Testis (tissue), 2 donors: ENCODE data around the gene KCNIP1.

Source experiments
- CTCF ChIP-seq, 3 experiments: fragments of 450-650 bp in 2 of 3; fragments of 200-600 bp in 1 of 3; sonication (generic) in 1 of 3; IDR thresholded peaks; one replicate each; pipeline ENCODE4 v1.5.1; 2016 to 2019; ENCODE audit warnings: antibody characterized with exemption in 3 of 3, mild to moderate bottlenecking in 2 of 3, moderate library complexity in 1 of 3
- POLR2A ChIP-seq: fragments of 450-650 bp; IDR thresholded peaks from one replicate; pipeline ENCODE4 v1.6.1; 2017; ENCODE audit warnings: antibody characterized with exemption, mild to moderate bottlenecking, moderate library complexity

GRCh38 chr5:170630226-170630625 is 126.4 kb downstream of the KCNIP1 start:
- TF ChIP-seq CTCF (IDR thresholded peaks at IDR 0.05) (no peak), POLR2A (no peak)
